H1 (cell line): Measurements from ENCODE around the gene SLC22A3. TPM values are rescaled to one million over a fixed set of nuclear protein-coding genes. Genes with fewer than 3 reads are reported as not detected.

Experiments used
- CTCF ChIA-PET: fragments of 300-600 bp; sonication (Branson Sonifier 250); formaldehyde crosslinking; loops from one replicate; lab custom pipeline; 2021; ENCODE audit not compliant: partially characterized antibody; lab: Charles Lee
- POLR2A ChIA-PET: fragments of 300-600 bp; sonication (Branson Sonifier 250); formaldehyde crosslinking; loops from one replicate; lab custom pipeline; 2021; ENCODE audit warnings: inconsistent platforms; ENCODE audit not compliant: partially characterized antibody; lab: Charles Lee
- DNase-seq, 2 experiments: peaks; one replicate each; pipeline versions ENCODE4 v3.0.0 to v3.0.0-alpha.2; 2010 to 2022; ENCODE audit warnings: low spot score in 2 of 2, low read depth in 1 of 2, mixed read lengths in 1 of 2
- FAIRE-seq: peaks from 2 replicates; lab custom pipeline; 2011; peaks lifted over from hg19 to GRCh38; lab: Jason Lieb, UNC
- H2AFZ ChIP-seq: 2 replicates; pipeline ENCODE4 v1.8.1; 2012; ENCODE audit warnings: low read length, inconsistent platforms
- H2AK5ac ChIP-seq: 2 replicates; pipeline ENCODE4 v1.6.1; 2013; ENCODE audit warnings: low read depth, low read length
- H2BK120ac ChIP-seq: replicated peaks from 2 replicates; pipeline ENCODE3; 2013; ENCODE audit warnings: low read depth, low read length, inconsistent platforms
- H2BK12ac ChIP-seq: 2 replicates; pipeline ENCODE4 v1.6.1; 2013; ENCODE audit warnings: low read depth, low read length
- H2BK15ac ChIP-seq: 2 replicates; pipeline ENCODE4 v1.6.1; 2013; ENCODE audit warnings: low read length
- H2BK20ac ChIP-seq: 2 replicates; pipeline ENCODE4 v1.6.1; 2013; ENCODE audit warnings: low read length
- H2BK5ac ChIP-seq: 2 replicates; pipeline ENCODE4 v1.6.1; 2013; ENCODE audit warnings: low read depth, low read length
- H3K14ac ChIP-seq: 2 replicates; pipeline ENCODE4 v1.6.1; 2013; ENCODE audit warnings: inconsistent platforms; ENCODE audit not compliant: insufficient read length
- H3K18ac ChIP-seq: 2 replicates; pipeline ENCODE4 v1.6.1; 2013; ENCODE audit warnings: low read length; ENCODE audit errors: extremely low read depth
- H3K23ac ChIP-seq: 2 replicates; pipeline ENCODE4 v1.6.1; 2013; ENCODE audit warnings: inconsistent platforms; ENCODE audit not compliant: insufficient read length
- H3K23me2 ChIP-seq: 2 replicates; pipeline ENCODE4 v1.6.1; 2013; ENCODE audit warnings: low read depth, low read length
- H3K27ac ChIP-seq: 2 replicates; pipeline ENCODE4 v1.6.1; 2011; ENCODE audit warnings: low read depth, low read length, inconsistent platforms
- H3K27me3 ChIP-seq, 4 experiments: replicated peaks in 1 of 4; 1 replicate in 1 of 4; 2 replicates in 3 of 4; pipeline versions ENCODE4 v1.6.1 to v1.8.1; 2011 to 2013; ENCODE audit warnings: low read length in 3 of 4, mild to moderate bottlenecking in 3 of 4, inconsistent platforms in 2 of 4, mixed read lengths in 2 of 4, moderate library complexity in 1 of 4; ENCODE audit not compliant: control insufficient read depth in 3 of 4, insufficient read depth in 3 of 4; ENCODE audit errors: extremely low read depth in 1 of 4
- H3K36me3 ChIP-seq, 4 experiments: 2 replicates each; pipeline versions ENCODE4 v1.6.1 to v1.8.1; 2011 to 2013; ENCODE audit warnings: mild to moderate bottlenecking in 4 of 4, low read length in 3 of 4, moderate library complexity in 2 of 4, control low read depth in 1 of 4, inconsistent platforms in 1 of 4; ENCODE audit not compliant: insufficient read depth in 4 of 4, control insufficient read depth in 2 of 4
- H3K4ac ChIP-seq: replicated peaks from 2 replicates; pipeline ENCODE3; 2013; ENCODE audit warnings: low read length, low read depth, mixed read lengths, inconsistent platforms; ENCODE audit not compliant: insufficient read length
- H3K4me1 ChIP-seq, 4 experiments: replicated peaks in 1 of 4; 1 replicate in 1 of 4; 2 replicates in 3 of 4; pipeline versions ENCODE4 v1.6.1 to v1.8.1; 2011 to 2013; ENCODE audit warnings: low read length in 3 of 4, inconsistent platforms in 2 of 4, mixed read lengths in 1 of 4; ENCODE audit not compliant: insufficient read depth in 4 of 4, control insufficient read depth in 3 of 4
- H3K4me2 ChIP-seq, 2 experiments: 2 replicates each; pipeline versions ENCODE4 v1.6.1 to v1.8.1; 2011 to 2013; ENCODE audit warnings: low read depth in 2 of 2, low read length in 2 of 2, control low read depth in 1 of 2, inconsistent platforms in 1 of 2, mild to moderate bottlenecking in 1 of 2; ENCODE audit not compliant: insufficient read depth in 1 of 2
- H3K4me3 ChIP-seq, 4 experiments: fragments of 200-600, 300-600 bp in 1 of 4; sonication (generic), shearing (Covaris generic), sonication (Bioruptor Twin) in 1 of 4; 2 replicates each; pipeline versions ENCODE4 v1.5.1 to v1.8.1; 2011 to 2016; ENCODE audit warnings: low read length in 4 of 4, low read depth in 3 of 4, control low read depth in 2 of 4, inconsistent platforms in 2 of 4, mild to moderate bottlenecking in 2 of 4, mixed read lengths in 1 of 4, moderate library complexity in 1 of 4; ENCODE audit not compliant: insufficient read depth in 2 of 4; ENCODE audit errors: extremely low read depth in 1 of 4
- H3K56ac ChIP-seq: replicated peaks from 2 replicates; pipeline ENCODE3; 2013; ENCODE audit warnings: low read depth, mild to moderate bottlenecking, mixed read lengths, low read length, inconsistent platforms; ENCODE audit not compliant: insufficient read length
- H3K79me1 ChIP-seq: 2 replicates; pipeline ENCODE4 v1.6.1; 2013; ENCODE audit warnings: low read depth, low read length, control low read depth
- H3K79me2 ChIP-seq, 2 experiments: 2 replicates each; pipeline versions ENCODE4 v1.6.1 to v1.8.1; 2012 to 2013; ENCODE audit warnings: low read length in 2 of 2, mild to moderate bottlenecking in 2 of 2, inconsistent platforms in 1 of 2; ENCODE audit not compliant: insufficient read depth in 2 of 2, control insufficient read depth in 1 of 2
- H3K9ac ChIP-seq, 4 experiments: replicated peaks in 1 of 4; 1 replicate in 1 of 4; 2 replicates in 3 of 4; pipeline versions ENCODE4 v1.6.1 to v1.8.1; 2011 to 2013; ENCODE audit warnings: low read depth in 3 of 4, low read length in 3 of 4, control low read depth in 2 of 4, mild to moderate bottlenecking in 2 of 4, moderate library complexity in 2 of 4, inconsistent platforms in 1 of 4; ENCODE audit errors: extremely low read depth in 1 of 4
- H3K9me3 ChIP-seq, 2 experiments: 2 replicates each; pipeline versions ENCODE4 v1.6.1 to v1.8.1; 2012 to 2013; ENCODE audit warnings: mild to moderate bottlenecking in 2 of 2, moderate library complexity in 2 of 2, control low read depth in 1 of 2, inconsistent platforms in 1 of 2, low read depth in 1 of 2, low read length in 1 of 2, mixed read lengths in 1 of 2; ENCODE audit not compliant: insufficient read depth in 2 of 2
- H4K20me1 ChIP-seq, 2 experiments: replicated peaks in 1 of 2; 2 replicates each; pipeline versions ENCODE3 to v1.8.1; 2011 to 2013; ENCODE audit warnings: inconsistent platforms in 2 of 2, low read length in 2 of 2, mild to moderate bottlenecking in 1 of 2; ENCODE audit not compliant: insufficient read depth in 2 of 2, control insufficient read depth in 1 of 2
- H4K5ac ChIP-seq: 2 replicates; pipeline ENCODE4 v1.6.1; 2013; ENCODE audit warnings: low read length, low read depth, mixed read lengths, inconsistent platforms; ENCODE audit not compliant: insufficient read length
- H4K8ac ChIP-seq: 2 replicates; pipeline ENCODE4 v1.8.0; 2013; ENCODE audit warnings: mild to moderate bottlenecking, moderate library complexity, low read length, inconsistent platforms; ENCODE audit not compliant: insufficient read depth; ENCODE audit errors: extremely low read depth
- H4K91ac ChIP-seq: replicated peaks from 2 replicates; pipeline ENCODE3; 2013; ENCODE audit warnings: low read length, mixed read lengths, inconsistent platforms; ENCODE audit not compliant: insufficient read length
- SIX5 ChIP-seq: IDR thresholded peaks from 2 replicates; pipeline ENCODE4 v1.6.1; 2011; ENCODE audit warnings: mild to moderate bottlenecking, low read depth, low read length
- SP4 ChIP-seq: IDR thresholded peaks from 2 replicates; pipeline ENCODE4 v1.6.1; 2012; ENCODE audit warnings: low read length, inconsistent platforms
- YY1 ChIP-seq: IDR thresholded peaks from 2 replicates; pipeline ENCODE4 v1.6.1; 2011; ENCODE audit warnings: low read depth, mild to moderate bottlenecking, low read length
- WGBS, 2 experiments: shearing (Covaris generic) in 1 of 2; methylation state at CpG; one replicate each; pipeline versions ENCODE4 v1.1.6 to v1.1.7; 2013 to 2015; ENCODE audit warnings: low lambda C conversion rate in 2 of 2, mixed read lengths in 2 of 2, inconsistent platforms in 1 of 2, low coverage in 1 of 2, missing lambda C conversion rate in 1 of 2; ENCODE audit not compliant: insufficient replicate concordance in 2 of 2, insufficient coverage in 1 of 2, insufficient read length in 1 of 2; ENCODE audit errors: extremely low coverage in 1 of 2, missing lambda C conversion rate in 1 of 2; 5-methylcytosine and 5-hydroxymethylcytosine counted together
- polyA plus RNA-seq, 7 experiments: library from polyadenylated mRNA; depleted of rRNA in 3 of 7; stranded (reverse) in 5 of 7; unstranded in 2 of 7; fragments of >200 nt in 5 of 7; fragments of 200-250 nt in 2 of 7; gene quantifications; 1 replicate in 5 of 7; 2 replicates in 1 of 7; 4 replicates in 1 of 7; pipeline versions ENCODE4 v1.2.1 to v1.2.3, GENCODE V29; 2011 to 2013; ENCODE audit warnings: missing spikeins in 2 of 7, mixed read lengths in 2 of 7
- total RNA-seq: library from RNA; stranded (reverse); fragmentation: NEBNext Ultra II Directional; extraction: Animal tissue kit (Norgen Biotek cat#: 25700); gene quantifications from 2 replicates; pipeline ENCODE4 v1.2.1, GENCODE V29; 2021

Gene SLC22A3
- total and polyA plus RNA-seq, 2 of the 8 experiments (the other 6 are each of a cell fraction or from before 2014, with no cell fraction given) = 1.0 to 2.9 TPM

GRCh38 chr6:160408528-160408927, 60.4 kb downstream of the SLC22A3 start:
- no peaks in the 10 kb centered on the region for H3K79me1 ChIP-seq
- H4K8ac ChIP-seq = no peak overlapping the region
- no peak overlapping the region for H3K4ac ChIP-seq
- H4K20me1 ChIP-seq = no peaks in the 10 kb centered on the region
- no peak overlapping the region for H2BK120ac ChIP-seq
- POLR2A ChIA-PET = no interaction called here
- DNase-seq (no peak), FAIRE-seq (no peak)
- H3K36me3 ChIP-seq = no peaks in the 10 kb centered on the region
- no peak overlapping the region for H3K4me2 ChIP-seq
- TF ChIP-seq YY1 = no peak
- TF ChIP-seq SIX5 = no peak
- no peak for TF ChIP-seq SP4
- H2BK20ac ChIP-seq = no peak overlapping the region
- CTCF ChIA-PET = interaction anchor here (0.9 kb wide), 1 partner anchor 13 kb away, joined by 3 read pairs; no protein-coding TSS in a partner anchor
- H3K56ac ChIP-seq = no peak overlapping the region
- no peaks in the 10 kb centered on the region for H3K79me2 ChIP-seq
- H3K23me2 ChIP-seq = no peaks in the 10 kb centered on the region
- 93% methylated on average over 5 of the region's 5 CpGs; no CpG with 5 or more reads in 1 of the 2 experiments for WGBS, 2 experiments
- H3K27ac ChIP-seq = no peak overlapping the region
- H2BK5ac ChIP-seq = no peak overlapping the region
- H3K27me3 ChIP-seq = no peaks in the 10 kb centered on the region
- no peak overlapping the region for H3K18ac ChIP-seq
- H3K9me3 ChIP-seq = no peaks in the 10 kb centered on the region
- no peak overlapping the region for H2AFZ ChIP-seq
- H3K4me1 ChIP-seq = no peaks in the 10 kb centered on the region
- H4K91ac ChIP-seq = no peak overlapping the region
- H3K9ac ChIP-seq = no peak overlapping the region
- no peak overlapping the region for H4K5ac ChIP-seq
- no peak overlapping the region for H2BK15ac ChIP-seq
- H3K4me3 ChIP-seq = no peak overlapping the region
- no peak overlapping the region for H3K14ac ChIP-seq
- H2AK5ac ChIP-seq = no peak overlapping the region
- no peak overlapping the region for H2BK12ac ChIP-seq
- no peak overlapping the region for H3K23ac ChIP-seq
